Measurements from ENCODE around the gene CORT. TPM values are rescaled to one million over a fixed set of nuclear protein-coding genes. Genes with fewer than 3 reads are reported as not detected.

Gene CORT
- total RNA-seq, 2 donors from 2014 or later, result not detected

DNA sequence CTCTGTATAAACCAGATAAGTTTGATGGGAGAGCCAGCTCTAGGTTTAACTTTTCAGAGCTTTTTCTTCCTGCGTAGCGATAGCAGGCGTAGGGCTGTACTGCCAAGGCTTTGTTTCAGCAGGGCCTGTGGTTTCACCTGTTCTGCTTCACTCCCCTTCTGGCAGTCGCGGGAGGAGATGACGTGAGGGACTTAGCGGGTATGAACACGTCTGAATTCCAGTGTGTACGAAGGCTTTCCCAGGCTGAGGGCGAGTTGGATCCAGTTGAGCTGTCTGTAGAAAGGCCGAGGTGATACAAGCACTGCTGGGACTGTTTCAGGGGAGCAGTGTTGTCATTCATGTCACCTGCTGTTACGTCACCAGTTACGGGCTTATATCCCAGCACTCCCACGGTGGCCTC is 46.1 kb downstream of the CORT start:
- ATAC-seq (no peak), DNase-seq (no peak)
- Histone ChIP-seq H3K9me3 (no peaks in the 10 kb centered on the region), H3K27ac (peak overlapping the region in 3 of 4 donors; percentile 56 to 74 (median 62)), H3K36me3 (replicated peaks in 1 of 2; ENCODE audit: insufficient read depth in 1 of 2, low read depth in 2 of 2) (no peaks in the 10 kb centered on the region), H3K27me3 (no peaks in the 10 kb centered on the region), H3K4me3 (no peak overlapping the region), H3K4me1 (peaks cover 17% of the 10 kb centered on the region)
- TF ChIP-seq, protein P1, sequence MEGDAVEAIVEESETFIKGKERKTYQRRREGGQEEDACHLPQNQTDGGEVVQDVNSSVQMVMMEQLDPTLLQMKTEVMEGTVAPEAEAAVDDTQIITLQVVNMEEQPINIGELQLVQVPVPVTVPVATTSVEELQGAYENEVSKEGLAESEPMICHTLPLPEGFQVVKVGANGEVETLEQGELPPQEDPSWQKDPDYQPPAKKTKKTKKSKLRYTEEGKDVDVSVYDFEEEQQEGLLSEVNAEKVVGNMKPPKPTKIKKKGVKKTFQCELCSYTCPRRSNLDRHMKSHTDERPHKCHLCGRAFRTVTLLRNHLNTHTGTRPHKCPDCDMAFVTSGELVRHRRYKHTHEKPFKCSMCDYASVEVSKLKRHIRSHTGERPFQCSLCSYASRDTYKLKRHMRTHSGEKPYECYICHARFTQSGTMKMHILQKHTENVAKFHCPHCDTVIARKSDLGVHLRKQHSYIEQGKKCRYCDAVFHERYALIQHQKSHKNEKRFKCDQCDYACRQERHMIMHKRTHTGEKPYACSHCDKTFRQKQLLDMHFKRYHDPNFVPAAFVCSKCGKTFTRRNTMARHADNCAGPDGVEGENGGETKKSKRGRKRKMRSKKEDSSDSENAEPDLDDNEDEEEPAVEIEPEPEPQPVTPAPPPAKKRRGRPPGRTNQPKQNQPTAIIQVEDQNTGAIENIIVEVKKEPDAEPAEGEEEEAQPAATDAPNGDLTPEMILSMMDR (IDR thresholded peaks at IDR 0.05), result no peak
- 83 to 87% methylated on average over 14 of the region's 14 CpGs for WGBS, 2 donors
- intact Hi-C loops (cut with DNase I), result no loop called here

DNA sequence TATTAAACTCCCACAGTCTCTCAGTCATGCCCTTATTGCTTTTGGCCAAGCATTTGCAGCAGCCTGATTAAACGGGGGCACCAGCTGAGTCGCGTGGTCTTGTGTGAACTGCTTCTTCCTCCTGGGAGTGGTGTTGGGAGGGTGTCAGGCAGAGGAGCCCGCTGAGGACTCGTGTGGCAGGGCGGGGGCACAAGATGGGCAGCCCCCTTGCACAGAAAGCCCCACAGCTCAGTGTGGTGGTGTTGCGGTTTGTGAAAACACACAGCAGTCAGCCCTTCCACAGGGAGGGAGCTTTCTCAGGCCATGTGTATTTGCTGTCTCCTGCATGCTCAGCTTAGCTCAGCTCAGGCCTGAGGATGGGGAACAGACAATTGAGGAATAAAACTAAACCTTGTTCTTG is 47.3 kb downstream of the CORT start:
- TF ChIP-seq, protein P1 (IDR thresholded peaks at IDR 0.05), result no peak
- TF ChIP-seq POLR2A (IDR thresholded peaks at IDR 0.05), result no peak
- 93 to 94% methylated on average over 7 of the region's 7 CpGs for WGBS, 2 donors
- no peak for ATAC-seq
- intact Hi-C loops (cut with DNase I), result no loop called here
- no peaks in the 10 kb centered on the region for H3K9me3 ChIP-seq
- H3K27ac ChIP-seq, result no peak overlapping the region
- no peak overlapping the region for H3K4me3 ChIP-seq
- DNase-seq, result no peak
- H3K4me1 ChIP-seq, result peaks cover 17% of the 10 kb centered on the region
- no peaks in the 10 kb centered on the region for H3K36me3 ChIP-seq (replicated peaks in 1 of 2; ENCODE audit: insufficient read depth in 1 of 2, low read depth in 2 of 2)
- H3K27me3 ChIP-seq, result no peaks in the 10 kb centered on the region

DNA sequence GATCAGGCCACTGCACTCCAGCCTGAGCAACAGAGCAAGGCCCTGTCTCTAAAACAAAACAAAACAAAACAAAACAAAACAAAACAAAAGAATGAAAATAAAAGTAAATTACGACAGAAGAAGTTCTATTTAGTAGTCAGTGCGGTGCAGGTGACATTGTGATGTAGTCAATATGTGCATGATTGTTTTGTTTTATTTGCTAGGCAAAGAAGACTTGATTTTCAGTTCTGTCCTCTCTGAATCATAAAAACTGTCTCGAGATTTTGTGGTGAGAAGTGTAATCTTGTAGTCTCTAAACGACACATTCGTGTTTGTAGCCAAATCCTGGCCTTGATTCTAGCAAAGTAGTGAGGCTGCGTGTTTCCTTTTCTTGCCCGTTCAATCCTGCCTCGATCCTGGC is 48.4 kb downstream of the CORT start:
- 72 to 73% methylated on average over 8 of the region's 8 CpGs for WGBS, 2 donors
- Histone ChIP-seq H3K9me3 (no peaks in the 10 kb centered on the region), H3K27me3 (no peaks in the 10 kb centered on the region), H3K4me1 (peaks cover 17% of the 10 kb centered on the region), H3K27ac (no peak overlapping the region), H3K4me3 (no peak overlapping the region), H3K36me3 (replicated peaks in 1 of 2; ENCODE audit: insufficient read depth in 1 of 2, low read depth in 2 of 2) (no peaks in the 10 kb centered on the region)
- intact Hi-C loops (cut with DNase I), result no loop called here
- TF ChIP-seq POLR2A (IDR thresholded peaks at IDR 0.05), result no peak
- TF ChIP-seq, protein P1 (IDR thresholded peaks at IDR 0.05), result no peak
- no peak for DNase-seq
- no peak for ATAC-seq

Other genes starting within 250 kb of the CORT start
- 10 to 100 TPM; 39.2 to 46.8 TPM for gene KIF1B, start 239.5 kb upstream of the CORT start, total RNA-seq
- gene PGD, start 51.0 kb upstream of the CORT start, total RNA-seq, result 10 to 100 TPM; 46.7 to 61.3 TPM
- 10 to 100 TPM in 1 of 2 donors, 1 to 10 TPM in 1; 8.2 to 11.4 TPM for gene CENPS, start 19.6 kb upstream of the CORT start, total RNA-seq
- 10 to 100 TPM; 13.5 TPM for gene DFFA, start 22.5 kb downstream of the CORT start, total RNA-seq
- 1 to 10 TPM; 8.6 to 8.8 TPM for gene PEX14, start 24.9 kb downstream of the CORT start, total RNA-seq